GM12892 (cell line): ENCODE measurements around the gene DPYD.

Source experiments
- POLR2A ChIP-seq: IDR thresholded peaks from 2 replicates; pipeline ENCODE4 v1.6.1; 2011; ENCODE audit warnings: low read depth, low read length, control low read depth
- POLR2AphosphoS5 ChIP-seq: IDR thresholded peaks from 2 replicates; pipeline ENCODE4 v1.6.1; 2011; ENCODE audit warnings: low read depth, low read length, control low read depth

- TF ChIP-seq POLR2AphosphoS5 (no peak), POLR2A (no peak)
Observed at GRCh38 chr1:97159342-97159741, 761.5 kb downstream of the DPYD start.
